ENCODE measurements around the gene ZIC5.
"Not testable (repeated sequence)": the region's sequence is repeated elsewhere in the genome, so short reads cannot be mapped to it uniquely, and the experiment has no call there.

ZIC5 gene

DNA sequence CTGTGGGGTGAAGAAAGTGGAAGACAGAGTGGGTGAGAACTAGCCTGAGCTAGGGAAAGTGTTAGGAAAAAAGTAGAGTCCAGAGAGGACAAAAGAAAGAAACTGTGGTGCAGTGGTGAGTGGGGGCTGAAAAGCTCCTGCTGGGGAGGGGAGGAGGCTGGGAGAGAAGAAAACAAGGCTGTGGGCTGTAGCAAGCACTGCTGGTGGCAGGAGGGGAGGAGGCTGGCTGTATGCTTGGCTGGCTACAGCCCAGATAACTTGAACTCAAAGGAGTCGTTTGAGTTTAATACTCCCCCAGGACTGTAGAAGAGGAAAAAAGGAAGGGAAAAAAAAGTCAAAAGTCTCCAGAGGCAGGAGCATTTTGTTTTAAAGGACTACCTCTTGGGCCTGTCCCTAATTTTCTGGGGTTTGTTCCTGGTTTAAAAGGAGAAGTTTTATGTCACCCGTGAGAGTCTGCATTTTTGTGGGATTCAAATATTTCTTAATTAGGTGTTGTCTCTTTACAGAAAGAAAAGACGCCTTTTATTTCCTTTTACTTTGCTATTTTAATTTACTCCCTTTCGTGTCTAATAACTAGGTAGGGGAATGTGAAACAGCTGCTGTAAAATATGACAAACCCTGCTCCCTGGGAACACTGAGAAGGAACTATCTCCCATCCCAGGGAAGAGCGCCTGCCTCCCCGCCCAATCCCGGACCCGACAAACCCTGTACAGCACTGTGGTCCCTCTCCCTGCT, 21.7 kb downstream of the ZIC5 start:
- no peak overlapping the region for H3K9ac ChIP-seq (ENCODE audit: low read depth in 1 of 2, low read length in 2 of 2)
- peaks cover 0 to 5% of the 10 kb centered on the region in 2 donors for H3K4me1 ChIP-seq (ENCODE audit: control insufficient read depth in 1 of 2, insufficient read depth in 2 of 2, low read length in 2 of 2)
- H3K4me3 ChIP-seq (ENCODE audit: low read depth in 1 of 2, low read length in 2 of 2) = no peak overlapping the region
- H3K9me3 ChIP-seq (ENCODE audit: control insufficient read depth in 1 of 2, low read length in 2 of 2) = no peaks in the 10 kb centered on the region
- no peak overlapping the region for H3K27ac ChIP-seq (ENCODE audit: low read depth, low read length)
- H3K27me3 ChIP-seq (ENCODE audit: control insufficient read depth in 1 of 2, insufficient read depth in 2 of 2, low read length in 2 of 2) = peaks cover 34 to 37% of the 10 kb centered on the region in 2 donors
- H3K36me3 ChIP-seq (ENCODE audit: control insufficient read depth in 1 of 2, insufficient read depth in 2 of 2, low read length in 2 of 2) = no peaks in the 10 kb centered on the region

DNA sequence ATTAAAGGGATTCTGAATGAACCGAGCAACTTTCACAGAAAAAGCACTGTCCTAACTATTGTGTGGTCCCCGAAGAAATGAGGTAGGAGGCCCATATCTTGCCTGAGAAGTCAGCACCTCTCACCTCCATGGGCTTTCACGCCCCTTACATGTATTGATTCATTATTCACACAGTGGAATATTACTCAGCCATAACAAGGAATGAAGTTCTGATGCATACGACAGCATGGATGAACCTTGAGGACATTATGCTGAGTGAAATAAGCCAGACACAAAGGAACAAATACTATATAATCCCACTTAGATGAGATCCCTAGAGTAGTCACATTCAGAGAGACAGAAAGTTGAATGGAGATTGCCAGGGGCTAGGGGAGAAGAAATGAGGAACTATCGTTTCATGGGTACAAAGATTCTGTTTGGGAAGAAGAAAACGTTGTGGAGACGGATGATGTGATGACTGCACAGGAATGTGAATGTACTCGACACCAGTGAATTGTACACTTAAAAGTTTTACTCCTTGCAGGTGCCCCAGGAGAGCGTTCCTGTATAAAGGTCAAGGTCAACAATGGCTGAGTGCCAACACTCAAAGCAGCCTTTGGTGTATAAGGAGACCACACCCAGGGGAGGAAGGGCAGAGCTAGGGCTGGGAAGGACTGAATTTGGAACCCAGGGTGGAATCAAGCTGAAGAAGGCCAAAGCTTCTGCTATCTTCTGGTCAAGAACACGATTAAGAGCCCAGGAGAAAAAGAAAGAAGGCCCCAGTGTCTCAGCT, 22.5 kb downstream of the ZIC5 start:
- no peak overlapping the region for H3K4me3 ChIP-seq (ENCODE audit: low read depth in 1 of 2, low read length in 2 of 2)
- H3K9me3 ChIP-seq (ENCODE audit: control insufficient read depth in 1 of 2, low read length in 2 of 2) = no peaks in the 10 kb centered on the region
- peaks cover 31 to 35% of the 10 kb centered on the region in 2 donors for H3K27me3 ChIP-seq (ENCODE audit: control insufficient read depth in 1 of 2, insufficient read depth in 2 of 2, low read length in 2 of 2)
- no peaks in the 10 kb centered on the region for H3K36me3 ChIP-seq (ENCODE audit: control insufficient read depth in 1 of 2, insufficient read depth in 2 of 2, low read length in 2 of 2)
- no peak overlapping the region for H3K27ac ChIP-seq (ENCODE audit: low read depth, low read length)
- H3K4me1 ChIP-seq (ENCODE audit: control insufficient read depth in 1 of 2, insufficient read depth in 2 of 2, low read length in 2 of 2) = peaks cover 0 to 5% of the 10 kb centered on the region in 2 donors
- no peak overlapping the region for H3K9ac ChIP-seq (ENCODE audit: low read depth in 1 of 2, low read length in 2 of 2)

- H3K27me3 ChIP-seq (ENCODE audit: control insufficient read depth in 1 of 2, insufficient read depth in 2 of 2, low read length in 2 of 2) = peaks cover 25 to 29% of the 10 kb centered on the region in 2 donors
- no peaks in the 10 kb centered on the region for H3K36me3 ChIP-seq (ENCODE audit: control insufficient read depth in 1 of 2, insufficient read depth in 2 of 2, low read length in 2 of 2)
- no peak overlapping the region for H3K27ac ChIP-seq (ENCODE audit: low read depth, low read length)
- H3K9ac ChIP-seq (ENCODE audit: low read depth in 1 of 2, low read length in 2 of 2) = no peak overlapping the region
- peaks cover 0 to 5% of the 10 kb centered on the region in 2 donors for H3K4me1 ChIP-seq (ENCODE audit: control insufficient read depth in 1 of 2, insufficient read depth in 2 of 2, low read length in 2 of 2)
- no peak overlapping the region for H3K4me3 ChIP-seq (ENCODE audit: low read depth in 1 of 2, low read length in 2 of 2)
- no peaks in the 10 kb centered on the region for H3K9me3 ChIP-seq (ENCODE audit: control insufficient read depth in 1 of 2, low read length in 2 of 2)
These were observed 23.2 kb downstream of the ZIC5 start for GRCh38 chr13:99948411-99948810.

DNA sequence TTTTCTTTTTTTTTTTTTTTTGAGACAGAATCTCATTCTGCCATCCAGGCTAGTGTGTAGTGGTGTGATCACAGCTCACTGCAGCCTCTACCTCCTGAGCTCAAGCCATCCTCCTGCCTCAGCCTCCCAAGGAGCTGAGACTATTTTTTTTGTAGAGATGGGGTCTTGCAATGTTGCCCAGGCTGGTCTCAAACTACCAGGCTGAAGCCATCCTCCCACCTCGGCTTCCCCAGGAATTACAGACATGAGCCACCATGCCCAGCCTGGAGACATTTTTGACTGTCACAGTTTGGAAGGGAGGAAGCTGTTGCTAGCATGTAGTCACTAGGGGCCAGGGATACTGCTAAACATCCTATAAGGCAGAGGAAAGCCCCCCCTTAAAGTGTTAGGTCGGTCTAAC, 23.9 kb downstream of the ZIC5 start:
- H3K9ac ChIP-seq (ENCODE audit: low read depth in 1 of 2, low read length in 2 of 2) = no peak overlapping the region
- H3K4me3 ChIP-seq (ENCODE audit: low read depth in 1 of 2, low read length in 2 of 2) = no peak overlapping the region
- no peaks in the 10 kb centered on the region for H3K9me3 ChIP-seq (ENCODE audit: control insufficient read depth in 1 of 2, low read length in 2 of 2)
- H3K36me3 ChIP-seq (ENCODE audit: control insufficient read depth in 1 of 2, insufficient read depth in 2 of 2, low read length in 2 of 2) = no peaks in the 10 kb centered on the region
- peaks cover 0 to 5% of the 10 kb centered on the region in 2 donors for H3K4me1 ChIP-seq (ENCODE audit: control insufficient read depth in 1 of 2, insufficient read depth in 2 of 2, low read length in 2 of 2)
- H3K27ac ChIP-seq (ENCODE audit: low read depth, low read length) = no peak overlapping the region
- peaks cover 17 to 22% of the 10 kb centered on the region in 2 donors for H3K27me3 ChIP-seq (ENCODE audit: control insufficient read depth in 1 of 2, insufficient read depth in 2 of 2, low read length in 2 of 2)

- not testable (repeated sequence) for H3K4me1 ChIP-seq (ENCODE audit: control insufficient read depth in 1 of 2, insufficient read depth in 2 of 2, low read length in 2 of 2); H3K27ac ChIP-seq (ENCODE audit: low read depth, low read length); H3K9me3 ChIP-seq (ENCODE audit: control insufficient read depth in 1 of 2, low read length in 2 of 2); H3K36me3 ChIP-seq (ENCODE audit: control insufficient read depth in 1 of 2, insufficient read depth in 2 of 2, low read length in 2 of 2); H3K4me3 ChIP-seq (ENCODE audit: low read depth in 1 of 2, low read length in 2 of 2); H3K9ac ChIP-seq (ENCODE audit: low read depth in 1 of 2, low read length in 2 of 2)
- peaks cover 4 to 11% of the 10 kb centered on the region in 2 donors for H3K27me3 ChIP-seq (ENCODE audit: control insufficient read depth in 1 of 2, insufficient read depth in 2 of 2, low read length in 2 of 2)
These were observed 26.1 kb downstream of the ZIC5 start for GRCh38 chr13:99945515-99945914.

DNA sequence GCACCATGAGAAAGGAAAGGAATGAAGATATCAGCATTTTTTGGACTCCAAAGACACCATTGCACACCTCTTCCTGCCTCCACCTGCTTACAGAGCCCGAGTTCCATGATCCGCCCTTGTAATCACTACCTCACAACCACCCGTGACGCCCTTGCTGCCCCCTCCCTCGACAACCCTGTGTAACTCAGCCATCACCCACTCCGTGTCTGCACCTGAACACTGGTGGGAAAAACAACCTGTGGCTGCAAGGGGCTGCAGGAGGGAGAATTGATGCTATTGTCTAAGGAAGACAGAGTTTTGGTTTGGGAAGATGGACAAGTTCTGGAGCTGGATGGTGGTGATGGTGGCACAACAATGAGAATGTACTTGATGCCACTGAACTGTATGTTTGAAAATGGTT, 27.0 kb downstream of the ZIC5 start:
- no peak overlapping the region for H3K9ac ChIP-seq (ENCODE audit: low read depth in 1 of 2, low read length in 2 of 2)
- no peak overlapping the region for H3K27ac ChIP-seq (ENCODE audit: low read depth, low read length)
- H3K36me3 ChIP-seq (ENCODE audit: control insufficient read depth in 1 of 2, insufficient read depth in 2 of 2, low read length in 2 of 2) = no peaks in the 10 kb centered on the region
- H3K4me3 ChIP-seq (ENCODE audit: low read depth in 1 of 2, low read length in 2 of 2) = no peak overlapping the region
- peaks cover 0 to 11% of the 10 kb centered on the region in 2 donors for H3K27me3 ChIP-seq (ENCODE audit: control insufficient read depth in 1 of 2, insufficient read depth in 2 of 2, low read length in 2 of 2)
- peaks cover 0 to 7% of the 10 kb centered on the region in 2 donors for H3K4me1 ChIP-seq (ENCODE audit: control insufficient read depth in 1 of 2, insufficient read depth in 2 of 2, low read length in 2 of 2)
- H3K9me3 ChIP-seq (ENCODE audit: control insufficient read depth in 1 of 2, low read length in 2 of 2) = no peaks in the 10 kb centered on the region

DNA sequence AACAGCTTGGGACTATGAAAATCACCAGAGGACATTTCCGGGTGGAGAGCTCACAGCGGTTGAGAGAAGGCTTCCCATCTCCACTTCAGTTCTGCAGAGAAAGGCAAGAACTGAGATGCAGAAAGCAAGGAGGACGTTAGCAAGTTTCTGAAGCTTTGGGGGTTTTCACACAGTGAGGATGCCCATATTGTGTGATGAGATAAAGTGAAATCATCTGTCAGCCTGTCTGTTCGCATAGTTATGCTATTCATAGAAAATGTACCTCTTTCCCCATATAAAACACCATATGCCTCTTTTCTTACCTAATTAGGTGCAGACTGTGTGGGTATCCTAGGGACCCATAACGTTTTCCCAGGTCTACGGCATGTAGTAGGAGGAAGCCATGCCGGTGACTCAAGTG, 27.5 kb downstream of the ZIC5 start:
- Histone ChIP-seq H3K36me3 (ENCODE audit: control insufficient read depth in 1 of 2, insufficient read depth in 2 of 2, low read length in 2 of 2) (no peaks in the 10 kb centered on the region), H3K4me1 (ENCODE audit: control insufficient read depth in 1 of 2, insufficient read depth in 2 of 2, low read length in 2 of 2) (peaks cover 0 to 3% of the 10 kb centered on the region in 2 donors), H3K4me3 (ENCODE audit: low read depth in 1 of 2, low read length in 2 of 2) (no peak overlapping the region), H3K27me3 (ENCODE audit: control insufficient read depth in 1 of 2, insufficient read depth in 2 of 2, low read length in 2 of 2) (peaks cover 0 to 10% of the 10 kb centered on the region in 2 donors), H3K27ac (ENCODE audit: low read depth, low read length) (no peak overlapping the region), H3K9ac (ENCODE audit: low read depth in 1 of 2, low read length in 2 of 2) (no peak overlapping the region), H3K9me3 (ENCODE audit: control insufficient read depth in 1 of 2, low read length in 2 of 2) (no peaks in the 10 kb centered on the region)

GRCh38 chr13:99941911-99942310, 29.7 kb downstream of the ZIC5 start:
- H3K4me3 ChIP-seq (ENCODE audit: low read depth in 1 of 2, low read length in 2 of 2) = no peak overlapping the region

GRCh38 chr13:99941086-99941485, 30.5 kb downstream of the ZIC5 start:
- Histone ChIP-seq H3K9ac (ENCODE audit: low read depth in 1 of 2, low read length in 2 of 2) (no peak overlapping the region), H3K4me1 (ENCODE audit: control insufficient read depth in 1 of 2, insufficient read depth in 2 of 2, low read length in 2 of 2) (peaks cover 0 to 3% of the 10 kb centered on the region in 2 donors), H3K9me3 (ENCODE audit: control insufficient read depth in 1 of 2, low read length in 2 of 2) (no peaks in the 10 kb centered on the region), H3K4me3 (ENCODE audit: low read depth in 1 of 2, low read length in 2 of 2) (no peak overlapping the region), H3K27ac (ENCODE audit: low read depth, low read length) (no peak overlapping the region), H3K27me3 (ENCODE audit: control insufficient read depth in 1 of 2, insufficient read depth in 2 of 2, low read length in 2 of 2) (peaks cover 4 to 7% of the 10 kb centered on the region in 2 donors), H3K36me3 (ENCODE audit: control insufficient read depth in 1 of 2, insufficient read depth in 2 of 2, low read length in 2 of 2) (no peaks in the 10 kb centered on the region)

More at GRCh38 chr13:99941911-99942310, 29.7 kb downstream of the ZIC5 start:
- Histone ChIP-seq H3K4me1 (ENCODE audit: control insufficient read depth in 1 of 2, insufficient read depth in 2 of 2, low read length in 2 of 2) (peaks cover 0 to 3% of the 10 kb centered on the region in 2 donors), H3K9ac (ENCODE audit: low read depth in 1 of 2, low read length in 2 of 2) (no peak overlapping the region), H3K27ac (ENCODE audit: low read depth, low read length) (no peak overlapping the region), H3K27me3 (ENCODE audit: control insufficient read depth in 1 of 2, insufficient read depth in 2 of 2, low read length in 2 of 2) (peaks cover 4 to 7% of the 10 kb centered on the region in 2 donors), H3K36me3 (ENCODE audit: control insufficient read depth in 1 of 2, insufficient read depth in 2 of 2, low read length in 2 of 2) (no peaks in the 10 kb centered on the region), H3K9me3 (ENCODE audit: control insufficient read depth in 1 of 2, low read length in 2 of 2) (no peaks in the 10 kb centered on the region)

DNA sequence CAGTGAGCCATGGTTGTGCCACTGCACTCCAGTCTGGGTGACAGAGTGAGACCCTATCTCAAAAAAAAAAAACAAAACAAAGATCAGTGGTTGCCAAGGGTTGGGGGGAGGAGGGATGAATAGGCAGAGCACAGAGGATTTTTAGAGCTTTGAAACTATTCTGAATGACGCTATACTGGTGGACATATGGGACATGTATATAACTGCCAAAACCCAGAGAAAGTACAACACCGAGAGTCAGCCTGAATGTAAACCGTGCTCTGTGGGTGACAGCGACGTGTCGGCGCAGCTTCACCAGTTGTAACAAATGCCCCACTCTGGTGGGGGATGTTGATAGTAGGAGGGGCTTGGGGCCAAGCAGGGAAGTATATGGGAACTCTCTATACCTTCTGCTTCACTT, 32.9 kb downstream of the ZIC5 start:
- H3K9ac ChIP-seq (ENCODE audit: low read depth in 1 of 2, low read length in 2 of 2) = no peak overlapping the region
- no peaks in the 10 kb centered on the region for H3K36me3 ChIP-seq (ENCODE audit: control insufficient read depth in 1 of 2, insufficient read depth in 2 of 2, low read length in 2 of 2)
- no peak overlapping the region for H3K4me3 ChIP-seq (ENCODE audit: low read depth in 1 of 2, low read length in 2 of 2)
- peaks cover 0 to 3% of the 10 kb centered on the region in 2 donors for H3K4me1 ChIP-seq (ENCODE audit: control insufficient read depth in 1 of 2, insufficient read depth in 2 of 2, low read length in 2 of 2)
- H3K27me3 ChIP-seq (ENCODE audit: control insufficient read depth in 1 of 2, insufficient read depth in 2 of 2, low read length in 2 of 2) = peaks cover 0 to 4% of the 10 kb centered on the region in 2 donors
- no peaks in the 10 kb centered on the region for H3K9me3 ChIP-seq (ENCODE audit: control insufficient read depth in 1 of 2, low read length in 2 of 2)
- H3K27ac ChIP-seq (ENCODE audit: low read depth, low read length) = no peak overlapping the region
